ENCODE results near the gene TNFRSF1A. TPM values are rescaled to one million over a fixed set of nuclear protein-coding genes. Genes with fewer than 3 reads are reported as not detected.

The TNFRSF1A gene
- total RNA-seq, 2 experiments from 2014 or later = 60.2 to 62.7 TPM

DNA sequence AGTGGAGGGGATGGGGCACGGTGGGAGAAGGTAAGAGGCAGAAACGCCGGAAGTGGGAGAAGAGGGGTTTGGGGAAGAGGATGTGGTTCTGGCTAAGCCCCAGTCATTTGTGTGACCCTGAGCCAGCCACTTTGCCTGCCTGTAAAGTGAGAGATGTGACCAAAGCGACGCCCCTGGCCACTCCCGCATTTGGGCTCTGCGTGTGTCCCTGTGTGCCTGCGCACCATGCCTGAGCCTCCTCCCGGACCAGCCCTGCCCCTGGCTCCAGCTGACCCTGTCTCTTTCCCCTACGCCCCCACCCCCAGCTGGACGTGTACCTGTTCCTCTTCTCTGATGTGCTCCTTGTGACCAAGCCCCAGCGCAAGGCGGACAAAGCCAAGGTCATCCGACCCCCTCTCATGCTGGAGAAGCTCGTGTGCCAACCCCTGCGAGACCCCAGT is 23.4 kb downstream of the TNFRSF1A start:
- CTCF ChIA-PET = interaction anchor here (0.5 to 1.0 kb wide), 3 partner anchors 16 to 71 kb away, joined by 3 to 6 read pairs (median 4); no protein-coding TSS in a partner anchor
- POLR2A ChIA-PET = no interaction called here

DNA sequence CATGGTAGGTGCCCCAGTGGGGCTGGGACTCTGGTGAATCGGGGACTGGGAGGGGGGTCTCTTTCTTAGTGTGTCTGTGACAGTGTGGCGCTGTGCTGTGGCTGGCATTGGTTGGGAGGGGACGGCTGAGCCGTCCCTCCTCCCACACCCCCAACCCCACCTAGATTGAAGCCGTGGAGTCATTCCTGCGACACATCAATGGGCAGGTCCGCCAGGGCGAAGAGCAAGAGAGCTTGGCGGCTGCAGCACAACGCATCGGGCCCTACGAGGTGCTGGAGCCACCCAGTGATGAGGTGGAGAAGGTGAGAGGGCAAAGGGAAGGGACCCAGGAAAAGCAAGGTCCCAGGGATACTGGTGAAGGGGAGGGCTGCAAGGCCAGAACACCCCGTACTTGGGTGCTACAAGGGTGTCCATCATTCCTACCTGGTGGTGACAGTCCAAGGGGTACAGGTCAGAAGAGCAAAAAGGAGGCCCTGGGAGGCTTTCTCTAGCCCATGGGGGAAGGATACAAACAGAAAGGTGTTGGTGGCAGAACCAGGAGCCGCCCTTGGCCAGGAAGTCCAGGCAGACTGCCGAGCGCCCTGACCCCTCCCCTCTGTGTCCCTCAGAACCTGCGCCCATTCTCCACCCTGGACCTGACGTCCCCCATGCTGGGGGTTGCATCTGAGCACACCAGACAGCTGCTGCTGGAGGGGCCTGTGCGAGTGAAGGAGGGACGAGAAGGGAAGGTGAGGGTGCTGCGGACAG is 24.0 kb downstream of the TNFRSF1A start:
- POLR2A ChIA-PET = no interaction called here
- CTCF ChIA-PET = interaction anchor here (0.5 to 1.0 kb wide), 2 partner anchors 15 to 61 kb away, joined by 3 to 6 read pairs; no protein-coding TSS in a partner anchor

DNA sequence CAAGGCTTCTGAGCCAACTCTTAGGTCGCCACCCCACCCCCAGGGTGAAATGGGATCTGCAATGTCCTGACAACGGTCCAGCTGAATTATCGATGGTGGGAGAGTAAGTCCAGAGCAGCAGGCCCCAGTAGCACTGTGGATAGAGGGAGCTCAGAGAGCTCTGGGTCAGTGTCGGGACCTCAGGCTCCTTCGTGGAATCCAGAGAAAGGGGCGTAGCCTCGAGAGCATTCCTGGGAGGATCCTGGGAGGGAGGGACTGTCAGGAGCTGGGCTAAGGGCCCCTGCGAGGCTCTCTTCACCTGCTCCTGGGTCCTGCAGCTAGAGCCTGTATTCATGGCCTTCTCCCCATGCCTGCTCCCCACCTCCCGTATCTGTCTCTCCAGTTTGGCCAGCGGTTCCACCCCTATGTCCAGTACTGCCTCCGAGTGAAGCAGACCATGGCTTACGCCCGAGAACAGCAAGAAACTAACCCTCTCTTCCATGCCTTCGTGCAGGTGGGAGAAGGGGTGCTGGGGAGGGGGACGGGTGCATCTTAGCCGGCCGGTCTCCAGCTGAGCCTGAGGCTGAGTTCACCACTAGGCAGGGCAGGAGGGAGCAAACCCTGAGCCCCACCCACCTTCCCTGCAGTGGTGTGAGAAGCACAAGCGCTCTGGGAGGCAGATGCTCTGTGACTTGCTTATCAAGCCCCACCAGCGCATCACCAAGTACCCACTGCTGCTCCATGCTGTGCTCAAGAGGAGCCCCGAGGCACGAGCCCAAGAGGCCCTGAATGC is 24.8 kb downstream of the TNFRSF1A start:
- ChIA-PET POLR2A (no interaction called here), CTCF (no interaction called here)

DNA sequence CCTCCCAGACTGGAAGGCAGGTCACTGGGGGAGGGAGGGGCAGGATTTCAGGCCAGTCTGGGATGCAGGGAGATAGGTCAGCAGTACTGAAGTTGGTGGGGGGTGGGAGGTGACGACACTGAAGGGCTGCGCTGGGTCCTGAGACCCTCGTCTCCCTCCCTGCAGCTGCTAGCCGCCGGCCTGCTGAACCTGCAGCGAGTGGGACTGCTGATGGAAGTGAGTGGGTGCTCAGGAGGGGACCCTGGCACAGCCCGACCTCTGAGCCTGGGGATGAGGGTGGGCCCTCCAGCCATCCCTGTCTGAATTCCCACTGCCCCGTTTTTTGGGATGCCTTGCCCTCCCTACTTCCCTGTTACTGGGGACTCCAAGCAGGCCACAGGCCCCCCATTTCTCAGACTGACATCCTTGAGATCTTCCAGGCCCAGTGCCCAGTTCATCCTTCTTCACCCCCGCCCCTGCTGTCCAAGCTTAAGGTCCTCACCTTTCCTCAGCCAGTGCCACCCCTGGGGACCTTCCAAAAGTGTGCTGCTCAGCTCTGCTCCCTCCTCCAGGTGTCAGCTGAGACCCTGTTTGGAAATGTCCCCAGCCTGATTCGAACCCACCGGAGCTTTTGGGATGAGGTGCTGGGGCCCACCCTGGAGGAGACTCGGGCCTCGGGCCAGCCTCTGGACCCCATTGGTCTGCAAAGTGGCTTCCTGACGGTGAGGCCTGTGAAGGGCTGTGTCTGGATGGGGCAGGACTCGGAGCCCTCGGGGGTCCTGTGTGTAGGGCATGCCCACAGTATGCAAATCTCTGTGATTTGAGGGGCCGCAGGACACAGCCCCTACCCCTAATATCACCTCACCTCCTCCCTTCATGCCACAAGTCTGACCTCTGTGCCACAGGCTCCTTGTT is 25.9 kb downstream of the TNFRSF1A start:
- POLR2A ChIA-PET = no interaction called here
- CTCF ChIA-PET = interaction anchor here (0.5 to 1.3 kb wide), 2 partner anchors 11 to 367 kb away, joined by 3 read pairs; no protein-coding TSS in a partner anchor

DNA sequence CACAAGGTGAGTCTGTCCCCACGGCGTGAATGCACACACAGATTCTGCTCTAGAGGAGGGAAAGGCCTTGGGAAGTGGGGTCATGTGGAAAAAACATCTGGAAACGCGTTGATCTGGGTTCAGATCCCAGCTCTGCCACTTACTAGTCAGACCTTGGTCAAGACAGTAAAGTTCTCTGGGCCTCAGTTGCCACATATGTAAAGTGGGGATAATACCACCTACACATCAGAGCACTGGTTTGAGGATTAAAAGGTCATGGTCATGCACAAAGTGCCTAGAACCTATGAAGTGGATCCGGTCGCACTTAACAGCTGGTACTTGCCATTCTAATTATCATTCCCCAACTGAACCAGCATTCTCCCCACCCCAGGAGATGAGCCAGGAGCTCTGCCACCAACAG is 26.7 kb downstream of the TNFRSF1A start:
- ChIA-PET POLR2A (no interaction called here), CTCF (interaction anchor here (0.5 to 1.3 kb wide), 3 partner anchors 11 to 258 kb away, joined by 3 read pairs; no protein-coding TSS in a partner anchor)

DNA sequence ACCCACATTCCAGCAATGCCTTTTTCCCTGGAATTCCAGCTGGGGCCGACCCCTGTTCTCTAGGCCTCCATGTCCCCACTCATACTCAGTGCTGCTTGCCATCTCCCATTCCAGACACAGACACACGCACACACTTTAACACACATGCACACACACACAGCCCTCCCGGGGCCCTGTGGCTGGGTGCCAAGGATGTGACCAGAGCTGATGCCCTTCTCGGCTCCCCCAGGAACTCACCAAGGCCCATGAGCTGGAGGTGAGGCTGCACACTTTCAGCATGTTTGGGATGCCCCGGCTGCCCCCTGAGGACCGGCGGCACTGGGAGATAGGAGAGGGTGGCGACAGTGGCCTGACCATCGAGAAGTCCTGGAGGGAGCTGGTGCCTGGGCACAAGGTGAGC is 27.1 kb downstream of the TNFRSF1A start:
- ChIA-PET CTCF (interaction anchor here (0.5 to 1.3 kb wide), 3 partner anchors 10 to 257 kb away, joined by 3 read pairs; no protein-coding TSS in a partner anchor), POLR2A (no interaction called here)

DNA sequence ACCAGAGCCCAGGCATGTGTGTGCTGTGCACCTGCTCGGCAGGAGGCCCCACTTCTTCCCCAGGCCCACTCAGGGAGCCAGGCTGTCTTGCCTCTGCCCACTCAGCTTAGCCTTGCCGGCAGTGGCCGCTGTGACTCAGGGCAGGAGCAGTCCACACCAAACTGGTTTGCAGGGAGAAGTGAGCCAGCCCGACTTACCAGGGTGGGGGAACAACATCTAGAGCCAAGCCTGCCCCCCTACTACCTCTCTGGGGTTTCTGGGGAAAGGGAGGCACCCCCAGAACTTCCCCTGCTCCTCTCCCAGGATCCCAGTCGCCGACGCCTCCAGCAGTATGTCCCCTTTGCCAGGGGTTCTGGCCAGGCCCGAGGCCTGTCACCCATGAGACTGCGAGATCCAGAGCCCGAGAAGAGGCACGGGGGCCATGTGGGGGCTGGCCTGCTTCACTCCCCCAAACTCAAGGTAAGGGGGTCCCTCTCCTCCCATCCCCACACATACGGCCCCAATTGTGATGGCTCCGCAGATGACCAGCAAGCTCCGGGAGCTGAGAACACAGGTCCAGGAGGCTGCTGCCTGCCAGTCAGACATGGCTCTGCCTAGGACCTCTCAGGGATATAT is 28.4 kb downstream of the TNFRSF1A start:
- CTCF ChIA-PET = interaction anchor here (0.6 to 1.1 kb wide), 2 partner anchors 17 to 29 kb away, joined by 3 read pairs; no protein-coding TSS in a partner anchor
- POLR2A ChIA-PET = no interaction called here

DNA sequence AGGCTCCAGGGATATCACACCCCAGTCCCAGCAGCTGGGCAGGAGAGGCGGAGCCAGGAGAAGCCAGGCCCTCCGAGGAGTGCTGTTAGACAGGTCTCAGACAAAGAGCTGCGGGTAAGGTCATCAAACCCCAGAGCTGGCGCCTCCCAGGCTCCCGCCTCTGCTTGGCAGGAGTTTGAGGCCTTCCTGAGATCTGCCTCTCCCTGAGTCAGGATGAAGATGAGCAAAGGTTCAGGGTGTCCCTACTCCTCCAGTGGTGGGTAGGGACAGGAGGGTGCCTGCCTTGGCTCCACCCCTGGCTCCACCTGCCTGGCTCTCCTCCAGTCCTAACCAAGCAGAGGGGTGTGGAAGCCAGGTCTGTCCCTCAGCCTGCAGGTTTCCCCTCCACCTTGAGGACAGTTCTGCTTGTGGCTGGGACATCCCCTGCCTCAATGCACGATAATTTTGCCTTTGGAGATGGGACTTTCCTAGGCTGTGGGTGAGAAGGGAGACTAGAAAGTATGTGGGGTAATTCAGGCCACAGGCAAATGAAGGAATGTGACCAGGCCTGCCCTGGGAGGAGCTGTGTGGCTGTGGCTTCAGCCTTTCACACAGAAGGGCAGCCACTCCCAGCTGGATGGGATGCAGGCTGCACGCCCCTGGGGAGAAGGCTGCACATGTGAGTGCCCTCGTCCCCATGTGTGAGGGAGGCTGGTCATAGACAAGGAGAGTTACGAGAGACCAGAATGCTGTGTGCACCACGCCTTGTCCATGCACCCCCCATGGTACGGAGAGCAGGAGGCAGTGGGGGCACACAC is 29.1 kb downstream of the TNFRSF1A start:
- CTCF ChIA-PET = interaction anchor here (0.6 to 1.1 kb wide), 2 partner anchors 28 to 238 kb away, joined by 3 read pairs; no protein-coding TSS in a partner anchor
- POLR2A ChIA-PET = no interaction called here

DNA sequence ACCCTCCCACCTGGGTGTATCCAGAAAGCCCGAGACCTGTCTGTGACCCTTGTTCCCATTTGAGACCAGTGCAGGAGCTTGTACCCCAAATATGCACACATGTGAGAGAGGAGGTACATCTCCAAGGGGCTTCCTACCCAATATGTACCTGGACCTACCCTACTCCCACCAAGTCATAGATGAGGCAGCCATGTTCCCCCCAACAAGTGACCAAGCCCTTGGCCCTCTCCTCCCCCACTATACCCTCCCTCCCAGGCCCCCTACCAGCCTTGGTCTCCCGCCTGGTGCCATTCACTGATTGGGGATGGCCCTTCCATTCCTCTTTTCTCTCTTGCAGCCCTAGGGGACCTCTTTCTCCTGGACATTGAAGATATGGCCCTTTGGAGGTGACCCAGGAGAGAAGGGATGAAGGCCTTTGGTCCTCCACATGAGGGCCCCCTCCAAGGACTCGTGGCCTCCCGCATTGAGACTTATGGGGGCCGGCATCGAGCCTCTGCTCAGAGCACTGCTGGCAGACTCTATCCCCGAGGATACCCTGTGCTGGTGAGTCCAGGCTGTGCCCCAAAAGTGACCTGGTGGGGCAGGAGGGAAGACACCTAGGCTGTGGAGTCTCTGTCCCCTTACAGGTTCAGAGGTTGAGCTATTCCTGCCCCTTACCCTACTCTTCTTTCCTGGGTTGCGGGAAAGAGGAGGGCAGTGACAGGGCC is 29.9 kb downstream of the TNFRSF1A start:
- ChIA-PET CTCF (interaction anchor here (0.6 to 1.1 kb wide), 2 partner anchors 27 to 237 kb away, joined by 3 read pairs; no protein-coding TSS in a partner anchor), POLR2A (no interaction called here)

DNA sequence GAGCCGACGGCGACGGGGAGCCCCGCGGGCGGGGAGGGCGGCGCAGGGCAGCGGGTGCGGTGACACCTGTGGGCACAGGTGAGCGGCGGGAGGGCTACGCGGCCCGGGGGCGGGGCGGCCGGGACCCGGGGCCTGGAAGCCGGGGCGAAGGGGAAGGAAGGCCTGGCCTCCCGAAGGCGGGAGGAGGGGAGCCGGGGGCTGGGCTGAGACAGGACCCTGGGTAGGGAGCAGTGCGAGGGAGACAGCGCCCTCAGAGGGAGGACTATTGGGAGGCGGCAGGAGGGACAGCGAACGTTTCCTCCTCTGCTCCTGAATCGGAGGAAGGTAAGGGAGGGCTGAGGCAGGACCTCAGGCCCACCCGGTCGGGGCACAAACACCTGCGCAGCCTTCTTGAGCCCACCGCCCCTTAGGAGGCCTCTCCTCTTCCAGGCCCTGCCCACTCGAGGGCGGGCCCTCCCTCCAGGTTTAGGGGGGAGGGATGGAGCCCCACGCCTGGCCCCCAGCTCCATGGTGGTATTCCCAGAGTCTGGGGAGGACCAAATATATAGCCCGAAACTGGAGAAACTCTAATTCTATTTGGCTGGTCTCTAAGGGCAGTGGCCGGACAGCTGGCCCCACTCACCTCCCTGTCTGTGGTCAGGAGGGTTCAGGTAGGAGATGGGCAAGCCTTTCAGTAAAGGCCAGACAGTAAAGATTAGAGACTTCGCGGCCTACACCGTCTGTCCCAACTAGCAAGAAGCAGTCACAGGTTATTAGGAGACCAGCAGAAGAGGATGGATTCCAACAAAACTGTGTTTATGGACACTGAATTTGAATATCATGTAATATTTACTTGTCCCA is 30.9 kb downstream of the TNFRSF1A start:
- ChIA-PET POLR2A (no interaction called here), CTCF (no interaction called here)

DNA sequence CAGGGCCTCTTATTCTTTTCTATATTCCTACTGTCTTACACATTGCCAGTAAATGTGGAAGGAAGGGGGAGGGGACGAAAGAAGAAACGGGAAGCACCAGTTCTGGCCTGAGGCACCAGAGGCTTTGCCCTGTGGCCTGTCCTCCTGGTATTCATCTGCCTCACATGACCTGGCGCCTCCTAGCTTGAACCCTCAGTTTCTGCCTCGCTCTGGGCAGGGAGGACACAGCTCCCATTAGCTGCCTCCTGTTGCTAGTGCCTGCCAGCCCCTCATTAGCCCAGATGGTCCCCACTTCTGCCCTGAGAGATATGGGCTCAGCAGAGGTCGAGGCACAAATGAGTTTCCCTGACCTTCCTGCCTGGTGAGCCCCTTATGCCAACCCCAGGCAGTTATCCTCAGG is 34.3 kb downstream of the TNFRSF1A start:
- POLR2A ChIA-PET = no interaction called here

DNA sequence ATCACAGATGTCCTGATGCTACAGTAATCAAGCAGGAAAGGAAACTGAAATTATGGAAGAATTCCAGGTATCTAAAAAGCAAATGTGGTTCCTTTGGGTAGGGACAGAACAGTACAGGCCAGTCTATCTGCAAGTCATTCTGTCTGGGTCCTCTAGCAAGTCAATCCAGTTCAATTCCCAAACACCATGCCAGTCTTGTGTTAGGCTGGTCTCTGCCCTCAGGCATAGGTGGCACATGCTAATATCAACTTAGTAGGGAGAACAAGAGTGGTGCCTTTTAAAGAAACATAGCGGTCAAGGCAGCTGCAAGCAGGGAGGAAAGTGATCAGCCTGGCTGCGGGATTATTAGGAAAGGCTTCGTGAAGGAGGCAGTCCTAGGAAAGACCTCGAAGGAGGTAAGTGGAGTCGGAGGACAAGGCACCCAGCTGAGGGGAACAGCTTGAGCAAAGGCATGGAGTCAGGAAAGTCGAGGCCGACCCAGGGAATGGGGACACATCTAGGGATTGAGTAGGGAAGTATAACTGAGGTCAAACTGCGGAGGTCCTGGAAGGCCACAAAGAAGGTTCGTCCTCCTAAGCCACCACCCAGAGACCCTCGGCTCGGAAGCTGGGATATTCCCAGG is 35.2 kb downstream of the TNFRSF1A start:
- ChIA-PET CTCF (no interaction called here), POLR2A (no interaction called here)

More for the DNA sequence above, 34.3 kb downstream of the TNFRSF1A start:
- CTCF ChIA-PET = no interaction called here

DNA sequence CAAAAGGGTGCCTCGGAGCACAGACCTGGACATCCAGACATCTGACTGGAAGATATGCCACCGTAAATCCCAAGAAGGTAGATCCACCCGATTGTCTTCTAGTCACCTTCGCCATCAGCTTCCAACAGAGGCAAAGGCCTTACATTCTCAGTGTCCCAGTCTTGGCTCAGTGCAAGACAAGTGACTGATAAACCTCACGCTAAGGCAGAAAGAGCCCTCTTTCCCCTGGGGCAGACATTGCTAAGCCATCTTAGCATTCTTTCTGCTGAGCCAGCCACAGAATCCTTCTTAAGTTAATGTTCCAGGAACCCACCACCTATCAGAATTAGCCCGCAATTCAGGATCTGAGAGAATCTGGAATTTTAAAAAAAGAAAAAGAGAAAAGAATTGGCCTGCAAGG is 35.7 kb downstream of the TNFRSF1A start:
- ChIA-PET POLR2A (no interaction called here), CTCF (no interaction called here)

DNA sequence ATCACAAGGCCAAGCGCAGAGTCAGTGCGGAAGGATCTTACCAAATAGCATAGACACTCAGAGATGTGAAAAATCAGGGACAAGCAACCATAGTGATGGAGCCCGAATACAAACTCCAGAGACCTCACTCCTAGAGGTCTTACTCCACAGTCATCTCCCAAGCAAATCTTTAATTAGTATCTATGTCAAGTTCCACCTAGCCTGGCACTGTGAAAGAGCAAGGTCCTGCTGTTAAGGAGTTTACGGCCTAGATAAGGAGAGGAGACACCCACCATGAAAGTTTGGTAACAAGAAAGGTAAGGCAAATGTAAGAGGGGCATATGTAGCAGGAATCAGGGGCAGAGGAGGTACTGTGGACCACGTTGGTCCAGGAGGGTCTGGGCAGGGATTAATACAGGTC is 38.8 kb downstream of the TNFRSF1A start:
- CTCF ChIA-PET = interaction anchor here (0.6 to 0.9 kb wide), 2 partner anchors 15 to 73 kb away, joined by 3 to 6 read pairs; no protein-coding TSS in a partner anchor
- POLR2A ChIA-PET = interaction anchor here (0.6 kb wide), 1 partner anchor 17 kb away, joined by 5 read pairs; no protein-coding TSS in a partner anchor

DNA sequence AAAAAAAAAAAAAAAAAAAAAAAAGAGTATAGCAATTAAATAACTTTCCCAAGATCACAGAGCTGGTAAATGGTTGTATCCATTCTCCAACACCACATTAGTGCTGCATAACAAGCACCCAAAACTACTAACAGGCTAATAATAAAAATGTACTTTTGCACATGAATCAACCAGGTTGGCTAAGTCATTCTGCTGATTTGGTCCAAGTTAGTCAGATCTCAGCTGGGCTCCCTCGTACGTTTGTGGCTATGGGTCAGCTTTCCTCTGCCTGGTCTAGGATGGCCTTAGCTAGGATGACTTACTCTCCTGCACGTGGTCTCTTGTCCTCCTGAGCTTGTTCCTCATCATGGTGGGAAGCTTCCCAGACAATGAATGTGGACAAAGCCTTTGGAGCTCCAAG is 39.3 kb downstream of the TNFRSF1A start:
- ChIA-PET CTCF (interaction anchor here (0.6 to 0.9 kb wide), 2 partner anchors 16 to 73 kb away, joined by 3 to 6 read pairs; no protein-coding TSS in a partner anchor), POLR2A (interaction anchor here (0.6 kb wide), 1 partner anchor 18 kb away, joined by 5 read pairs; no protein-coding TSS in a partner anchor)

DNA sequence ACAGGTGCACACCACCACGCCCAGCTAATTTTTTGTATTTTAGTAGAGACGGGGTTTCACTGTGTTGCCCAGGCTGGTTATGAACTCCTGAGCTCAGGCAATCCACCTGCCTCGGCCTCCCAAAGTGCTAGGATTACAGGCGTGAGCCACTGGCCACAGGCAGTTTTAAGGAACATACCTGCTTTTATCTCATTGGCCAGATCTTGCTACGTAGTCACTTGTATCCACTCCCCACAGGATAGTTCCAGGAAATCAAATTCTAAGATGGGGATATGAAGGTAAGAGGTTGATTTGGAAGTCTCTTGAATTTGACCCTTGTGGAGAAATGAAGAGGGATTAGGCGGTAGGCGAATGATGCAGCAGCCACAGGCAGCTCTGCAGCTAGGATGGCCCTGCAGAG is 40.2 kb downstream of the TNFRSF1A start:
- ChIA-PET POLR2A (no interaction called here), CTCF (no interaction called here)
